Duodenal mucosa (tissue), 2 donors: ENCODE results near the gene FNDC1.
"Not testable (repeated sequence)": the region's sequence is repeated elsewhere in the genome, so short reads cannot be mapped to it uniquely, and the experiment has no call there.

Experiments
- H3K27ac ChIP-seq: one replicate; pipeline ENCODE4 v1.7.0; 2013; ENCODE audit warnings: low read depth, low read length
- H3K27me3 ChIP-seq, 2 donors: one replicate each; pipeline ENCODE4 v1.7.0; 2013; ENCODE audit warnings: low read length in 2 of 2, control low read depth in 1 of 2; ENCODE audit not compliant: insufficient read depth in 2 of 2, control insufficient read depth in 1 of 2
- H3K36me3 ChIP-seq, 2 donors: one replicate each; pipeline ENCODE4 v1.7.0; 2013; ENCODE audit warnings: low read length in 2 of 2, control low read depth in 1 of 2; ENCODE audit not compliant: insufficient read depth in 2 of 2, control insufficient read depth in 1 of 2
- H3K4me1 ChIP-seq, 2 donors: one replicate each; pipeline ENCODE4 v1.7.0; 2013; ENCODE audit warnings: low read length in 2 of 2, control low read depth in 1 of 2; ENCODE audit not compliant: insufficient read depth in 2 of 2, control insufficient read depth in 1 of 2
- H3K4me3 ChIP-seq, 2 donors: one replicate each; pipeline ENCODE4 v1.7.0; 2013; ENCODE audit warnings: low read length in 2 of 2, low read depth in 1 of 2
- H3K9ac ChIP-seq, 2 donors: one replicate each; pipeline ENCODE4 v1.7.0; 2013; ENCODE audit warnings: low read length in 2 of 2, low read depth in 1 of 2
- H3K9me3 ChIP-seq, 2 donors: one replicate each; pipeline ENCODE4 v1.7.0; 2013; ENCODE audit warnings: low read length in 2 of 2, control low read depth in 1 of 2; ENCODE audit not compliant: control insufficient read depth in 1 of 2

Gene FNDC1

GRCh38 chr6:159267165-159267564, 98.0 kb downstream of the FNDC1 start:
- Histone ChIP-seq H3K4me3 (no peak overlapping the region), H3K9ac (no peak overlapping the region), H3K27ac (no peak overlapping the region), H3K27me3 (no peaks in the 10 kb centered on the region), H3K9me3 (no peaks in the 10 kb centered on the region), H3K36me3 (no peaks in the 10 kb centered on the region), H3K4me1 (no peaks in the 10 kb centered on the region)

DNA sequence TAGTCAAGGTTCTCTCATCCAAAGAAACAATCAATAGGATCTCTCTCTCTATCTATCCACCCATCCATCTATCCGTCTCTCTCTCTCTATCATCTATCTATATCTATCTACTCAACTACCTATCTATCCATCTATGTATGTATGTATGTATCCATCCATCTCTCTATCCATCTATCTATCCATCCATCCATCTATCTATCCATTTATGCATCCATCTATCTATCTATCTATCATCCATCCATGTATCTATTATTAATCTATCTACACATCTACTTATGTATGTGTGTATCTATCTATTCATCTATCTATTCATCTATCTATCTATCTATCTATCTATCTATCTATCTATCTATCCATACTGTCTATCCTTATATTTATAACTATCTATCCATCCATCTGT, 99.3 kb downstream of the FNDC1 start:
- H3K36me3 ChIP-seq: no peaks in the 10 kb centered on the region
- H3K4me1 ChIP-seq: no peaks in the 10 kb centered on the region
- H3K27me3 ChIP-seq: no peaks in the 10 kb centered on the region
- H3K9me3 ChIP-seq: no peaks in the 10 kb centered on the region
- no peak overlapping the region for H3K9ac ChIP-seq
- no peak overlapping the region for H3K4me3 ChIP-seq
- no peak overlapping the region for H3K27ac ChIP-seq

GRCh38 chr6:159271257-159271656, 102.1 kb downstream of the FNDC1 start:
- Histone ChIP-seq H3K4me3 (no peak overlapping the region), H3K9me3 (no peaks in the 10 kb centered on the region), H3K27me3 (no peaks in the 10 kb centered on the region), H3K27ac (no peak overlapping the region), H3K36me3 (no peaks in the 10 kb centered on the region), H3K9ac (no peak overlapping the region), H3K4me1 (no peaks in the 10 kb centered on the region)

DNA sequence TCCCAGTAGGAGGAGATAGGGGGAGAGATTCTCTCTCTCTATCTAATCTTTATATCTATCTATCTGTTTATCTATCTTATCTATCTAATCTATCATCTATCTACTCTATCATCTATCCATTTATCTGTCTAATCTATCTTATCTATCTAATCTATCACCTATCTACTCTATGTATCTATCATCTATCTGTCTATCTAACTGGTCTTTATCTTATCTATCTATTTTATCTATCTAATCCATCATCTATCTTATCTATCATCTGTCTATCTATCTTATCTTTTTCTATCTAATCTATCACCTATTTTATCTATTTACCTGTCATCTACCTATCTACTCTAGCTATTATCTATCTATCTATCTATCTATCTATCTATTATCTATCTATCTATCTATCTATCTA, 109.4 kb downstream of the FNDC1 start:
- Histone ChIP-seq H3K9ac (no peak overlapping the region), H3K4me3 (no peak overlapping the region), H3K9me3 (no peaks in the 10 kb centered on the region), H3K27me3 (no peaks in the 10 kb centered on the region), H3K27ac (no peak overlapping the region), H3K4me1 (no peaks in the 10 kb centered on the region), H3K36me3 (no peaks in the 10 kb centered on the region)

DNA sequence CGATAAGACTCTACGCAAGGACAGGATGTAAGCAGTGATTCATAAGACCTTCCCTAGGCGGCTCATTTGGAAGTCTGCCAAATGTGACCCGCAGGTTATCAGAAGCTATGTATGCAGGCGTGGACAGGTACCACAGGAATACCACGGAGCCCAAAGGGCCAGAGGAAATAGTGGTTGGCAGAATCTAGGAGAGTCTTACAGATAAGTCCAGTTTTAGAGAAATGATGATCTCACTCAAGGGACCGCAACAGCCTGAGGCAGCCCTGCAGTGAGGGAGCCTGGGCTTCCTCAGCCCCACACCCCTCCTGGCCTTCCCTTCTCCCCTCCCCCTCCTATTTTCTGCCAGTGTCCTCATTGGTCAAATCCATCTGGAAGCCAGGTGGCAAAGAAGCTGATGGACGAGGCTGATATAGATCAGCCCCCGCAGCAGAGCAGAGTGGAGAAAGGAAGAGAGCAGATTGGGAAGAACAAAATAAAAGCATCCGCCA, 110.6 kb downstream of the FNDC1 start:
- H3K9me3 ChIP-seq: no peaks in the 10 kb centered on the region

GRCh38 chr6:159282421-159282820, 113.2 kb downstream of the FNDC1 start:
- H3K36me3 ChIP-seq: no peaks in the 10 kb centered on the region
- H3K9ac ChIP-seq: no peak overlapping the region
- no peak overlapping the region for H3K4me3 ChIP-seq
- no peak overlapping the region for H3K27ac ChIP-seq
- H3K4me1 ChIP-seq: no peaks in the 10 kb centered on the region
- H3K9me3 ChIP-seq: no peaks in the 10 kb centered on the region
- H3K27me3 ChIP-seq: no peaks in the 10 kb centered on the region

More for the DNA sequence above, 110.6 kb downstream of the FNDC1 start:
- Histone ChIP-seq H3K27ac (no peak overlapping the region), H3K9ac (no peak overlapping the region), H3K4me1 (no peaks in the 10 kb centered on the region), H3K27me3 (no peaks in the 10 kb centered on the region), H3K36me3 (no peaks in the 10 kb centered on the region), H3K4me3 (no peak overlapping the region)

GRCh38 chr6:159284661-159285060, 115.5 kb downstream of the FNDC1 start:
- H3K27ac ChIP-seq, H3K4me1 ChIP-seq, H3K9me3 ChIP-seq, H3K4me3 ChIP-seq, H3K9ac ChIP-seq, H3K27me3 ChIP-seq, H3K36me3 ChIP-seq: not testable (repeated sequence)

GRCh38 chr6:159298840-159299239, 129.6 kb downstream of the FNDC1 start:
- H3K27me3 ChIP-seq: no peaks in the 10 kb centered on the region
- H3K27ac ChIP-seq: no peak overlapping the region
- no peaks in the 10 kb centered on the region for H3K4me1 ChIP-seq
- H3K9me3 ChIP-seq: no peaks in the 10 kb centered on the region
- no peaks in the 10 kb centered on the region for H3K36me3 ChIP-seq
- H3K9ac ChIP-seq: no peak overlapping the region
- no peak overlapping the region for H3K4me3 ChIP-seq

DNA sequence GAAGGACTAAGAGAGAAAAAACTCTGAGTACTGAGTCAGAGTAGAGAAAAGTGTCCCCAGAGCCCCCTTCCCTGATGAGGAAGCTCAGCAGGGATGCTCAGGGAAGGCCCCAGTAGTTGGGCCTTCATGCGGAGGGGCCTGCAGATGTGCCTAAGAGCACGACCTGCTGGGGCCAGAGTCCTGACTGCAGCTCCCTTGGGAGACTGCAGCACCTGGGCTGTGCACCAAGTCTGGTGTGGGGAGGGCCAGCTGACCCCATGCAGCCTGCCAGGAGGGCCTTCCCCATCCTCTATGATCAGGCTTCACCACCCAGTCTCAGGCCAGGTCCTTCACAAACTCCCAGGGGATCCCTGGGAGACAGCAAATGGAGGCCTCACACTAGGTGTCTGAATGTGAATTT, 130.4 kb downstream of the FNDC1 start:
- no peaks in the 10 kb centered on the region for H3K4me1 ChIP-seq
- H3K9ac ChIP-seq: no peak overlapping the region
- no peaks in the 10 kb centered on the region for H3K9me3 ChIP-seq

DNA sequence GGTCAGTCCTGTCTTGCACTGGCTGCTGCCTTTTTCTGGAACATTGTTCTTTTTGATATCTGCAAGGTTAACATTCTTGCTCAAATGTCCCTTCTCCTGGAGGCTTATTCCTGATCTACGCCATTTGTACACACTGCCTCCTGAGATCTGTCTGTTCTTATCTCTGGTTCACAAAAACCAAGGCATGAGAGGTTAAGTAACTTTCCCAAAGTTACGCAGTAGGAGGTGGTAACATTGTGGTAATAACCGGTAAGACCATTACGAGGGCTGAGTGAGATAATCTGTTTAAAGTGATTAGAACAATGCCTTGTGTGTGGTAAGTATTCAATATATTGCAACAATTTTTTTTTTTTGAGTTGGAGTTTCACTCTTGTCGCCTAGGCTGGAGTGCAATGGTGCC, 132.1 kb downstream of the FNDC1 start:
- Histone ChIP-seq H3K27me3 (no peaks in the 10 kb centered on the region), H3K27ac (no peak overlapping the region), H3K4me3 (no peak overlapping the region), H3K4me1 (no peaks in the 10 kb centered on the region), H3K9ac (no peak overlapping the region), H3K9me3 (no peaks in the 10 kb centered on the region), H3K36me3 (no peaks in the 10 kb centered on the region)

More for the DNA sequence above, 130.4 kb downstream of the FNDC1 start:
- H3K27ac ChIP-seq: no peak overlapping the region
- no peaks in the 10 kb centered on the region for H3K27me3 ChIP-seq
- no peaks in the 10 kb centered on the region for H3K36me3 ChIP-seq
- no peak overlapping the region for H3K4me3 ChIP-seq
